ENCODE data around the gene TMEM51.
"Not testable (repeated sequence)": the region's sequence is repeated elsewhere in the genome, so short reads cannot be mapped to it uniquely, and the experiment has no call there.

Gene TMEM51

DNA sequence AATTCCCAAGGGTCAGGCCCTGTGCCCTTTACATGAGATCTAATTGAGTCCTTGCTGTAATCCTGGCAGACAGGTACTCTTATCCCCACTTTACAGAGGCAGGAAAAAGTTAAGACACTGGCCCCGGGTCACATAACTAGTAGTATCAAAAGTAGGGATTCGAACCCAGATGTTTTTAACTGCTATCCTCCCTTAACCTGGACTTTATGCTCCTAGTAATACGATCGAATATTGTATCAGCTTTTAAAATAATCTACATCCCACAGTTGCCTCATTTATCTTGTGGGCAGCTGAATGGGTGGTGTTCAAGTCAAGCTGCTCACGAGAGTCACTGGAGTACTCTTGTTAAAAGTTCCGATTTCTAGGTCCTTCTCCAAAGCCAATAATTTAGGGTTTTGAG, 25.5 kb upstream of the TMEM51 start:
- no peak for DNase-seq

DNA sequence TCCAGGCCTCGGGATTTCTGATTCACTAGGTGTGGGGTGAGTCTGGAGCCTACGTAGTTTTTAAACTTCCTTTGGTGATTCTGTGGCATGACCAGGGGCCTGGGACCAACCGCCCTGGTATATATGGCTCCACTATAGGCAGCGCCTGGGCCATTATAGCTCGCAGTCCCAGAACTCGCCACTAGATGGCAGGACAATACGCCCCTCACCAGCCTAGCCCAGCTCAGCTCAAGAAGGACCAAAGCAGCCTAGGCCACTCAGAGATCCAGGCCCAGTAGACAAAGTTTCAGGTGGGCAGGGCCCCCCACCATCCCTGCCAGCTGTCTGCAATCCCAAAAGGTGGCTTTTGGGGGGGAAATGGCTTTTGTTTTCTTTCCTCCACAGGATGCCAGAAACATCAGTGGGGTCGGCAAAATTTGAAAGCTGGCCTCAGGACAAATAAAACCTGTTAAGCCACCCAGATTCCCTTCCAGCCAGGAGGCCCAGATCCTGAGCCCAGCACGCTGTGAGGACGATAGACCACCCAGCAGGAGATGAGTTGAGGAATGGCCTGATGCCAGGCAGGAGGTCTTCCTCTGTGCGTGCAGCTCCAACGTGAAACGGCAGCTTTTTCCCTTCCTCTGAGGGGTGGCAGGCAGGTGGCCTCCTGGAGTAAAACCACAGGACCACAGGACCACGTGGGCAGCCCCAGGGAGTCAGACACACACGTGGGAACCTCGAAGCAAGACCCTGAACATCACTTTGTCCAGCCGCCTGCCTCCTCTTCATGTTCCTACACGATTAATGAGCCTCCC, 24.8 kb upstream of the TMEM51 start:
- DNase-seq = peak; percentile 16

DNA sequence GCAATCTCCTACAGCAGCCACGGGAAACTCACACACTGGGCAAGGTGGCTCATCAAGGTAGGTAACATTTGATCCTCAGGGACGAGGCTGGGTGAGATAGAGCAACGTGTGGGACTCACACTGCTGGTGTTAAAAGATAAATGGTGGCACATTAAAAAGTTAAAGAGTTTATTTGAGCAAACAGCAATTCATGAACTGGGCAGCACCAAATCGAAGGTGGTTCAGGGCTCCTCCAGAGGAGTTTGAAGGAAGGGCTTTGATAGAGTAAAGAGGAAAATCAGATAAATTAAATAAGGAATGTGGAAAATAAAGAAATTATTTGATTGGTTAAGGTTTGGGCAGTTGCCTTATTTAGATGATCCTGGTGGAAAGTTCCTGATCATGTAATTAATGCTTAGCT, 23.6 kb upstream of the TMEM51 start:
- no peak for DNase-seq

DNA sequence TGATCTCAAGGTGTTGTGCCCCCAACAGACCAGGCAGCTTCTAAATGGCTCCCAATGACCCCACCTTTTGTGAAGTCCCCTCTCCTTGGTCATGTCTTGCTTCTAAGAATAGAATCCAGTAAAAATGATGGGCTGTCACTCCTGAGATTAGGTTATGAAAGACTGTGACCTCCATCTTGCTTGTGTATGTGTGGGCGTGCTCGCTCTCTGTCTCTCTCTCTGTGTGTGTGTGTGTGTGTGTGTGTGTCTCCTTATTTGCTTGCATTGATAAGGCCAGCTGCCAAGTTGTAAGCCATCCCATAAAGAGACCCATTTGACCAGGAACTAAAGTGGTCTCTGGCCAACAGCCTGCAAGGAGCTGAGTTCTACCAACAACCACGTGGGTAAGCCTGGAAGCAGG, 22.9 kb upstream of the TMEM51 start:
- DNase-seq = no peak

DNA sequence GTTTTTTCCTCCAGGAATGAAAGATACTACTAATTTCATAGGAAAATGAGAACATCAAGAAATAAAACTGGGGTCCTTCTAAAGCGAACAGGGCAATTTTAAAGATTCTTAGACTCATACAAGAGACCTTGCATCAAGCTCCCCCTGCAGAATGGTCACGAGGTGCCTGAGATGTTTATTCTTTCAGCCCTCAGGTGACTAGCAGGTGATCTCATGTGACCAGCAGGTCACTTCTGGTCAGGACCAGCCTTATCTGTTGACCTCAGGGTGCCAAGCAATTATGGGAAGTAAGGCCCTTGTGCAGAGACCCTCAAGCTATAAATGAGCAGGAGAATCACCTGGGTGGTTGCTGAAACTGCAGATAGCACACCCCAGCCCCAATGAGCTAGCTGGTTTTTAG, 20.6 kb upstream of the TMEM51 start:
- DNase-seq = no peak

DNA sequence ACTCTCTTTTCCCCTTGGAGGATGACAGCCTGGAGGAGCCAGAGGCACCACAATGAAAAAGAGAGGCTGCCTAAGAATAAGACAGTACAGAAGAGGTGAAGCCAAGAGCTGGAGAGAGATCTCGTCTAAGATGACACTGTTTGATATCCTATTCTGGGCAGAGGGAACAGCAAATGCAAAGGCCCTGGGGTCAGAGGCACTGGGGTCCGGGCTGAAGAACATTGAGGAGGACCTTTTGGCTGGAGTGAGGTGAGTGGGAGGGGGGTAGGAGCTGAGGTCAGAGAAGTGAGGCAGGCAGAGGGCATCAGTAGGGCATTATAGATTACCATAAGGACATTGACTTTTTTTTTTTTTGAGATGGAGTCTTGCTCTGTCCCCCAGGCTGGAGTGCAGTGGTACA, 19.3 kb upstream of the TMEM51 start:
- DNase-seq = no peak

DNA sequence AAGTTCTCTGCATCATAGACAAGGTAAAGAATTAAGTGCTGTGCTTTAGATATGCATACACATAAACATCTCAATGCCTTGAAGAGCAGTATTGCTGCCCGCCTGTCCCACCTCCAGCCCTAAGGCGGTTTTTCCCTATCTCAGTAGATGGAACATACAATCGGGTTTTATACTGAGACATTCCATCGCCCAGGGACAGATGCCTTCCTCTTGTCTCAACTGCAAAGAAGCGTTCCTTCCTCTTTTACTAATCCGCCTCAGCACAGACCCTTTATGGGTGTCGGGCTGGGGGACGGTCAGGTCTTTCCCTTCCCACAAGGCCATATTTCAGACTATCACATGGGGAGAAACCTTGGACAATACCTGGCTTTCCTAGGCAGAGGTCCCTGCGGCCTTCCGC, 17.9 kb upstream of the TMEM51 start:
- not testable (repeated sequence) for DNase-seq

DNA sequence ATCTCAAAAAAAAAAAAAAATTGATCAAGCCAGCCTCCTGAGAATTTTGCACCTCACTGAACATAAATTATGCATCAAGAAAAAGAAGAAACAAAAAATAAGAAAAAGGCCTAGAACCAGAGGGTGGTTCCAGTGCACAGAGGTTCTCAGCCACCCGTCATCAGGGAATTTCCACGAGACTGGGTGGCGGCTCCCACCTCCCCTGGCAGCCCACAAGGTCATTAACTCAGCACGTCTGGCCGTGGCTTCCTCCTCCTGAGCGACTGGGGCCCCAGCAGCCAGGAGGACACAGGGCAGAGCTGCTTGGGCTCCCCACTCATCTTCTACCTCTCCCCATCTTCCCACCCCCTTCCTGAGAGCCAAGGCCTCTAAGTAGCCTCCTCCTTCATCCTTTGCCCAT, 15.7 kb upstream of the TMEM51 start:
- DNase-seq = no peak

DNA sequence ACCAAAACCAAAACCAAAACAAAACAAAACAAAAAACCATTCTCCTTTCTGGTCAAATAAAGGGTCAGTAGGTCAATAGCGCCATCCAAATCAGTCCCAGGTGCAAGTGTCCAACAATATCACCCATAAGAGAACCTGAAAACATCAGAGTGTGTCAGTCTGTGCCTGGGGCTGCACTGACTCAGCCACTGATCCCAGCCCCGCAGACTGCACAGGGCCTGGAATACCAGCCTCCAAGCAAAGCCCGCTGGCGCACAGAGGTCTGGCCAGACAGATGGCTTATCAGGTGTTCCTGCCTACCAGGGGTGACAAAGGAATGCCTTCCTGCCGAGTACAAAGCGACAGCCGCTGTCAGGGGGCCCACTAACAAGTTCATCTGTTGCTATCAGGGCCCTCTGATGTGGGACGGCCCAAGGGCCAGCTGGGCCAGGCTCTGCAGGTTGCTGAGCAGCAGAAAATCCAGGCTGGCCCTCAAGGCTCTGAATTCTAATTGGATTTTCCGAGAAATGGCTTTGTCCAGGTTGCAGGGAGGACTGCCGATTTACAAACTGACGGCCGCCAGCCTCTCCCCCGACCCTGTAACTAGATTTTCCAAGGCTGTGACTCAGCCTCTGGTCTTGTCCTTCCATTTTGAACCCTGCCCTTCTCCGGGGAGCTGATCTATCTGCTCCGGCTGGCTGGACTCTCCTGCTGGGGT, 13.7 kb upstream of the TMEM51 start:
- DNase-seq = no peak

DNA sequence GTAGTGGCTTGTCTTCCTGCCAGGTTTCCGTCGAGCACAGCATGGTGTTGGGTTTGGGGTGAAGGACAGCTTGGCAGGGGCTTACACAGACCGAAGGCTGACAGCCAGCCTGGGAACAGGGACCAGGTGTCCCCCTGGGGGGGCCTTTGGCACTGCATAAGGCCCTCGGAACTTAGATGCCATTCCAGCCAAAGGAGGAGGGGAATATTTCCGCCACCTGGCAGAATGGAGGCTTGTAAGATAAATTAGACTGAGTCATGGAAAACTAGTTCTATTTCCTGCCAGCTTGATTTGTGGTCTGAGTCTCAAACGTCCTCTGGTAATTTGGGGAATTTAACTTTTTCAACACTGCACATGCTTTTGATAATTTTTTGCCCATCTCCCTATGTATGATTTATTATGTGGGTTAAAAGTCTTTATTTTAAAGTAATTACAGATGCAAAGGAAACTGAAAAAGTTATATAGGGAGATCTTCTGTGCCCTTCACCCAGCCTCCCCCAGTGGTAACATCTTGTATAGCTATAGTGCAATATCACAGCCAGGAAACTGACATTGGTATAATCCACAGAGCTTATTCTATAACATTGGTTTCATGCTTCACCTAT, 11.5 kb upstream of the TMEM51 start:
- DNase-seq = peak; percentile 70

DNA sequence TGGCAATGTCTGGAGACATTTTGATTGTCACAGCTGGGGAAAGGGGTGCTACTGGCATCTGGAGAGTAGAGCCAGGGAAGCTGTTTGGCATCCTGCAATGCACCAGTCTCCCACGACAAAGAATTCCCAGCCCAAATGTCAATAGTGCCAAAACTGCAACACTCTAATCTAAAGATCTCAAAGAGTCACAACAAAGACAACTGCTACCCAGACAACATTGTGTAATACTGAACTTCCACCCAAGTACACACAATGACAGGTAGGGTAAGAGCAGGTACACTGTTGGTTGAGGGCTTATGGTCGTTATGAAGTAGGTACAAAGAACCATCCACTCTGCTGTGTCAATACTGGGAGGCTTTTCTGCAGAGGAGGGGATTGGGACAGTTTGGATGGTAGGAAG, 8.2 kb upstream of the TMEM51 start:
- DNase-seq = no peak

DNA sequence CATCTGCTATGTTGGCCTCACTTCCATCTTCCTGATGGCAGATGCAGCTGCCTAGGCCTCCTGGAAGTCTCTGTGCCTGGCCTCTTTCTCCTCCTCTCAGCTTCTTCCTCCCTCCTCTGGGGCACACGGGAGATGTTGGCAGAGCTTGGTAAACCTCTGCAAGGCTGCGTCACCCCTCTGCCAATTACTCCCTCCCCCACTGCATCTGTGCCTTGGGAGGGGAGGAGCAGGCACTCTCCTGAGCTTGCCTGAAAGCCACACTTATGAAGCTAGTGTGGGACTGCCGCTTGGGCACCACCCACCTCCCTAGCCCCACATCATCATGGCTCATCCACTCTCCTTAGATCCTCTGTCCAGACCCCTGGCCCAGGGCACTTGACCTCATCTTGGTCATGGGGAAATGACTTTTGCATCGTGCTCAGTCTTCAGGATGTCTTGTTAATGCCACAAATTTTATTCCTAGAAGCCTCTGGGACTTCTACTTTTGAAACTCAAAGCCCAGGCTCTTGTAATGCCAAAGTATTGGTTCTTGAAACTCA, 7.3 kb upstream of the TMEM51 start:
- DNase-seq = peak; percentile 48

DNA sequence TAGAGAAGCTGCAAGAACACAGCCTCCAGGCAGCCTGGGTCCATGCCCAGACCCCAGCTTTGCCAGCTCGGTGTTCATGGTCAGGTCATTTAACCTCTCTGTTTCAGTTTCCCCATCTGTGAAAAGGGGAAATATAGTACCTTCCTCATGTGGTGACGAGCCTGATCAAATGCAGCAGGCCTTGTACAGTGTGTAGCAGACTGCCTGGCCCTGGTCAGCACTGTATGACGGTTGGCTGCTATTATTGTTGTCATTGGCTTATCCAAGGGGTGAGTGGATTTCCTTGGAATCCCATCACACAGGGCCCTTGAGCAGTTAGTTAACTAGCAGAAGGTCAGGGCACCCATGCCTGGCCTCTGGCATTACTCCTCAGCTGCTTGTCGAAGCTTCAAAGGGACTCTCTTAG, 6.6 kb upstream of the TMEM51 start:
- no peak for DNase-seq

DNA sequence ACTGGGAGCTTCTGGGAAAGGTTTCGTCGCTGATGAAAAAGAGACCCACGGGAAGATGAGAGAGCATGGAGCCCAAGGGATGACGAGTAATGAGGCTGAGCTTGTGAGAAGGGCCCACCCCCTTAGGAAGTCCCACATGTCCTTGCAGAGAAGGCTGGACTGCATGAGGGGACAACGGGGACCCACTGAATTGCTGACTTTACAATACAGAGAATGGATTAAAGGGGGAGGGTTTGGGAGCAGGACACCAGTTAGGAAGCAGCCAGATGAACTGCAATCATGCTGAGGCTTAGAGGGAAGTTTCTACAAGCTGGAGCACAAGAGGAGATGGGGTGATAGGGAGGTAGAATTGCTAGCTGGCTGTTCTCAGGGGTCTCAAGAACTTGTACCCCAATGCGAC, 5.5 kb upstream of the TMEM51 start:
- no peak for DNase-seq

DNA sequence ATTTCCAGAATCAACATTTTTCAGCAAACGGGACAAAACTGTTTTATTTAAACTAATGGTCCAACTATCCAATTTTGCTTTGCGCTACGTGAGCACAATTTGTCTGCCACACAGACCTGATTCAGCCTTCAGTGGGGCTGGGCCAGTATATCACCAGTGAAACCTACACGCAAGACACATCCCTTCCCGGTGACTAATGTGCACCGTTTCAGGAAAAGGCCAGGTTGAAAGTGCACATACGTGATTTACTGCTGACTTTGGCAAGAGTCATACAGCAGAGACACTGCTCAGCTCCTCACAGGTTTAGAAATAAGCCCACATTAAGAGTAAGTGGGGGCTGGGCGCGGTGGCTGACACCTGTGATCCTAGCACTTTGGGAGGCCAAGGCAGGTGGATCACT, 5.1 kb upstream of the TMEM51 start:
- DNase-seq = no peak

DNA sequence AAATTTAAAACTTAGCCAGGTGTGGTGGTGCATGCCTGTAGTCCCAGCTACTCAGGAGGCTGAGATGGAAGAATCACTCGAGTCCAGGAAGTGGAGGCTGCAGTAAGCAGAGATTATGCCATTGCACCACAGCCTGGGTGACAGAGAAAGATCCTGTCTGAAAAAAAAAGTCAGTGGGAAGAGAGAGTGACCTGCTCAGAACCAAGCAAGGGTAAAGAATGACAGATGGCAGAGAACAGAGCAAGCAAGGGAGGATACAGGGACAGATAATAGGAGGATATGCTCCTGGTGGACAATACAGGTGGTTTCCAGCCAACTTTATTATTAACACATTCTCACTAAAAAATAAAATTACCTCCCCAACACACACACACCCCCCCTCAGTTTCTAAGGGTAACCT, 4.6 kb upstream of the TMEM51 start:
- no peak for DNase-seq

DNA sequence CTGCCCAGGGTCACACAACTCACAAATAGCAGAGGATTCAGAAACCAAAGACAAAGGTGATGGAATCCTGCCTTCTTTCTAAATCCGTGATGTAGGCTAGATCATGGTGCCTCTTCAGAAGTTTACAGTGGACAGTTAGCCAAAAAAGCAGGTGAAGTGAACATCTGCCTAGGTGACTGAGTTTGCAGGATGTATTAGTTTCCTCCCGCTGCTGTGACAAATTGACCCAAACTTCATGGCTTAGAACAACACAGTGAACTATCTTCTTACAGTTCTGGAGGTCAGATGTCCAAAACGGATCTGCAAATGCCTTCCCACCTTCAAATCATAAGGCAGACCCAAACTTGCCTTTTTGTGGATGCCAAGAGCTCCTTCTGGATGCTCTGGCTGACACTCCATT, 3.2 kb upstream of the TMEM51 start:
- DNase-seq = no peak

DNA sequence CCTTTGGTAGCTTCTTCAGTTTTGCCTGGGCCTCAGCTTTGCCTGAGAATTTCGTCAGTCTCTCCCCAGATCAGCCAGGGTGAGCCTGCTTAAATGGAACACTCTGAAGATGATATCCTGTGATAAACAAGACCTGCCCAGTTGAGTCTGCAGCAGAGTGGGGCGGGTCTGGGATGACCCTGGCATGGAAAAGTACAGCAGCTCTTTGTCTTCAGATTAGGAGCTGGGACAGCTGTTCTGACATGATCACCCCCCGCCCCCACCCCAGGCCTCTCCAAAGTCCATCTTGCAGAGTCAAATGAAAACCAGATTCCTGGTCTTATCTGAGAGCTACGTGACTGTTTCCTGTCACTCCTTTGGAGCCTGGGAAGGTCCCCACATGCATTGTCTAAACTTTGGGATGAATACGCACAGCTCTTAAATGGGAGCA, 2.2 kb upstream of the TMEM51 start:
- no peak for DNase-seq

DNA sequence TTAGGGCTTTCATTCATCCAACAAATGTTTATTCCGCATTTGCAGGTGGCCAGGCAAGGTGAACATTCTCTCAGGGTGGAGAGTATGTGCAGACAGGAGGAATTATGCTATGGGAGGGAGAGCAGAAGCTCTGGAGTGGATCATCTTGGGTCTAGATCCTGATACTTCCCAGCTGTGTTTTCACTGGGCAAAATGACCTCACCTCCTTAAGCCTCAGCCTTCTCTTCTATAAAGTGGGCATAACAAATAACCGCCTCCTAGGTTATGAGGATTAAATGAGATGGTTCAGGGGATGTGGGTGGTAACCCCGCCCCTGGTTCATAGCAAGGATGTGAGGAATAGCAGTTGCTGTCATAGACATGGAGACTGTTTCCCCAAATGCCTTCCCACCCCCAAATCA, 1.7 kb upstream of the TMEM51 start:
- DNase-seq = no peak

DNA sequence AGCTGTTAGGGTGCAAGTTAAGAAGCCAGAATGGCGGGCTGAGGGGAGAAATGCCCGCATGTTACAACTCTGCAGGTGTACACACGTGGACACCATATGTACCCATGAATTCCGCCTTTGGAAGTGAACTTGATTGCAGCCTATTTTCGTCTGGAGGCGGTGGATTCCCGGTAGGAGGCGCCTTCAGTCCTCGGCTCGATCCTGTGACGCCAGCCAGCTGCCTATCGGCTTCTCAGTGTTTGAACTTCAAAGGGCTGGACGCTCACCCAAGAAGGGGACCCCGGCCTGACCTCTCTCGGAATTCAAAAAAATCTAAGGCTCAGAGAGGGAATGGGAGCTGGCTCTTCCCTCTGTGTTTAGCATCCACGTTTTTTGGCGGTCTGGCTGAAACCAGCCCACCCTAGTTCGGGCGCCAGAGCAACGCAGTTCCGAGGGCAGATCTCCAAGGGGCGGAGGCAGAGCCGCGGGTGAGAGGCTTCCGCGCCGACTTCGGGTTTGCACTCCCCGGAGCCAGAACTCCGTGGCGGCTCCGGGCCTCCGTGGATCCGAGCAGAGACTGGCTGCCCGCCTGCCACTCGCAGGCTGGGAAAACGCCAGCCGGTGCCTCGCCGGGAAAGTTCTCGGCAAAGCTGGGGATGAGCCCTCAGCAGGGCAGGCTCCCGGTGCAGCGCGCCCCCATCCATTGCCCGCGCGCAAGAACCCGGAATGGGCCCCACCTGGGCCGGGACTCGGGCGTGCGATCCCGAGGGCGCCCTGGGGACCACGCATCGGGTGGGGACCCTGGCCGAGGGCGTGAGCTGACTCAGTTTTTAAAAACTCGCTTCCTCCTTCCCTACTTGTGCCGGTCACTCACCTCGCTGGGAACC, 996 bp upstream of the TMEM51 start:
- peak; percentile 64 for DNase-seq

DNA sequence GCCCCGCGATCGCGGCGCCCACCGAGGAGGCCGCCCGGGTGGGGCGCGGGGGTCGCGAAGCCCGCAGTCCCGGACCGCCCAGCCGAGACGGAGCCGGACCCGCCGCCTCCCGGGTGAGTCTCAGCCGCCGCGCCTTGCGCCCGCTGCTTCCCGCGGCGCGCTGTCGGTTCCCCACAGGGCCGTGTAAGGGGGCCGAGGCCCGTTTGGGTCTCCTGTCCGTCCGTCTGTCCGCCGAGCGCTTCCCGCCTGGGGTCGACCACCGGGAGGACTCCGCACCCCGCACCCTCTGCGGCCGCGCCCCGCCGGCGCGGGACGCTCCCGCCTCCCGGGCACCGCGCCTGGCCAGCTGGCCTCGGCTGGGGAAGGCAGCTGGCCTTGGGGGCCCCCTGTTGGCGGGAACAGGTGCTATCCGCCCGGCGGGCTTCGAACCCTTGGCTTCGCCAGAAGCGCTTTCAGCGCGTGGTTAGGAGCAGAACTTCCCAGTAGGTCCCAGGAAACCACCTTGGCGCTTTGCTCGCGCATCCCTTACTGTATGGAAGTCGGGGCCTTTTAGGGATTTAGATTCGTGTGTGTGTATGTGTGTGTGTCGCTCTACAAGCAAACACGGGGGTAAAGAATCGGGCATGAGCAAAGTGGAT, 414 bp downstream of the TMEM51 start:
- DNase-seq = no peak

DNA sequence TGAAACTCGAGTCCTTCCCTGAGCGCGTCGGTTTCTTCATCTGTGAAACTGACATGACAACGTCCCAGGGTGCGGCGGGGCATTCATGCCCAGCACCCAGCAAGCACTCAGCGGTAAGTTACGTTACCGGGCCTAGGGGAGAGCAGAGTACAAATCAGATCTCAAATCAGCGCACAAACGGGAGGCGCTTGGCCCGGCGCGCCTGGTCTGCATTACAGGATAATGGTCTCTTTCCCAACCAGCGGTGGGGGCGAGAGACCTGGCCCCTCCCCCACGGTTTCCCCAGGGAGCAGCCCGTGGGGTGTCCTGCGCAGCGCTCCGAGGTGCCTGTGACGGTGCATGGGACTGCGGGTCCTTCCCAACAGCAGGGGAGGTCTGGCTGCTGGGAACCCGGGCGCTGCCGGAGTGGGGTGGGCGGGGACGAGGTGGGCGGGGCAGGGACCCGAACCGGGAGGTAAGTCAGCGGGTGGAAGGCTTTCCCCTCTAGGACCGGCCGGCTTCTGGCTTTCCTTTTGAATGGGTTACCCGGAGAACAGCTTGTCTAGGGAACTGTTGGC, 1.0 kb downstream of the TMEM51 start:
- DNase-seq = no peak
